ENCODE data around the gene CRY2.

CRY2 gene

GRCh38 chr11:45879803-45880686 lies 32.8 kb downstream of the CRY2 start:
- DNase-seq (ENCODE audit: low spot score) = no peak

DNA sequence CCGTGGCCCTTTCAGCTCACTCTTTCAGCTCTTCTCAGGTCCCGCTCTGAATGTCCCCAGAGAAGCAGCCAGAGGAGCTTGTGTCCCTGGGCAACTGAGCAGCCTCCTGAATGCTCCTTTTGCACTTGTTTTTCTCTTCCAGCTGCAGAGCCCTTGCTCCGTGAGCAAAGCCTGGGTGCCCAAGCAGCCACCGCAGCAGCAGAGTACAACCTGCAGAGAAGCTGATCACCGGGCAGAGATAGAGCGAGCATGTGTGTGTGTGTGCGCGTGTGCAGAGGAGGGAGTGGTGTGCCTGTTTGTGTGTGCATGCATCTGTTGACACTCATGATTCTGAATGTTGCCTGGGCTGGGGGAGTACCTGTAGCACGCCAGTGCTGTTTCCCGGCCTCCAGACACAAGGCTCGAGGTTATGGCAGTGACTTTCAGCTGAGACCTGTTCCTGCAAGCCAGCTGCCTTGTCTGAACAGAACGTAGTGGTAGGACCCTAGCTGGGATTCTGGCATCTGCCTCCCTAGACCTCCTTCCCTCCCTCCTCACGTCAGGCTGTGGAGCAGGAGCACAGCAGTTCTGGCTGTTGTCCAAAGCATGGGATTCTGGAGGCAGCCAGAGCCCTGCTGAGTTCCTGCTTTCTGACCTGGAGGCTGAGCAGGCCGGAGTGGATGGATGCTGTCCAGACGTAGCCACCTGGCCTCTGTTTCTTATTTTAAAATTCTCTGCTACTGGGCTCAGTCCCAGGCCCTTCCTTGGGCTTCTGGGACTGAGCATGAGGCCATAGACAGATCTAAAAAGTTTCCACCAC lies 33.7 kb downstream of the CRY2 start:
- no peak for DNase-seq (ENCODE audit: low spot score)

DNA sequence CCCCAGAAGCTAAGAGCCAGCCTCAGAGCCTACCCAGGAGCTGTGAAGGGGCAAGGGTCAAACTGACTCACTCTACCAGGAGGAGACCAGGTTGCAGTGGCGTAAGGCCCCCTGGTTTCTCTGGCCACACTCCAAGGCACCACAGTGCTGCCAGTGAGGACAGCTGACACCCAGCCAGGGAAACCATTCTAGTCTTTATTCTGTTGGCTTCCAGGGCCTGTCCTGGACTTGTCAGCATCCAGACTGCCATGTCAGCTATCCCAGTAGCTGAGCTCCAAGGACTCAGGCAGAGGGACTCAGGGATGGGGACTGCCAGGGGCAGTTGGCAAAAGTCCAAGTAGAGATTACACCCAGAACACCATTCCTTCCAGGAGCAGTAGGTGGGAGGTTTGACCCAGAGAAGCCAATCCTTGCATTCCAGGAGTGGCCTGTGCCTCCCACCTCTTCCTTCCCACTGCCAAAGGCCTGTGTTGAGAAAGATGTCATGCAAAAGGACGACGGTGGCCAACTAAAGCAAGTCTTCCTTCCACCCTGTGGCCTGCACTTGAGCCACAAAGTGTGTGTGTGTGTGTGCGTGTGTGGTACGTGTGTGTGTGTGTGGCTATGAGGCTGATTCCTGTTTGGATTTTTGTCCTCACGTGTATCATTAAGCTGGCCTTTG lies 34.6 kb downstream of the CRY2 start:
- no peak for DNase-seq (ENCODE audit: low spot score)

DNA sequence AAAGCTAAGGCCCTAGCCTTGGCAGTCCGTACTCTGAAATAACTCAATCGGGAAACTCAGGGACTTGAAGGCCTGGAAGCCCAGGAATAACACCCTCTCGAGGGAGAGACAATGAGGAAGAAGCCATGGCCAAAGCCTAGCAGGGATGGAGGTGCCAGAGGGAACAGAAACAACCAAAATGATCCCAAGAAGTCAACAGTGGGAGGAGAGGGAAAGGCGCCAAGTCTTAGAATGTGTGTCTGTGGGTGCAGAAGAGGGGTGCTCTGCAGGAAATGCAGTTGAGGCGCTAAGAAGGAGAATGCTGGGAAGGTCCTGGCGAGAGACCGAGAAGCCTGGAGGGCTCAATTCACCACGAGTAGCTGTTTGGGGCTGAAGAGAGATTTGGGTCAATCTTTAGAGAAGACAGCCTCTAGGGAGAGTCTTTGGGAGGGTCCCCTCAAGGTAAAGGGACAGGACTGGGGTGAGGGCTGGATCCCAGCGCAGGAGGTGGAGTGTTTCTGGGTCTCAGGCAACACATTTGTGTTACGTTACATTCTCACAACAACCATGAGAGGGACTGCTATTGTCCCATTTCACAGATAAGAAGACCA lies 37.4 kb downstream of the CRY2 start:
- DNase-seq (ENCODE audit: low spot score) = no peak

DNA sequence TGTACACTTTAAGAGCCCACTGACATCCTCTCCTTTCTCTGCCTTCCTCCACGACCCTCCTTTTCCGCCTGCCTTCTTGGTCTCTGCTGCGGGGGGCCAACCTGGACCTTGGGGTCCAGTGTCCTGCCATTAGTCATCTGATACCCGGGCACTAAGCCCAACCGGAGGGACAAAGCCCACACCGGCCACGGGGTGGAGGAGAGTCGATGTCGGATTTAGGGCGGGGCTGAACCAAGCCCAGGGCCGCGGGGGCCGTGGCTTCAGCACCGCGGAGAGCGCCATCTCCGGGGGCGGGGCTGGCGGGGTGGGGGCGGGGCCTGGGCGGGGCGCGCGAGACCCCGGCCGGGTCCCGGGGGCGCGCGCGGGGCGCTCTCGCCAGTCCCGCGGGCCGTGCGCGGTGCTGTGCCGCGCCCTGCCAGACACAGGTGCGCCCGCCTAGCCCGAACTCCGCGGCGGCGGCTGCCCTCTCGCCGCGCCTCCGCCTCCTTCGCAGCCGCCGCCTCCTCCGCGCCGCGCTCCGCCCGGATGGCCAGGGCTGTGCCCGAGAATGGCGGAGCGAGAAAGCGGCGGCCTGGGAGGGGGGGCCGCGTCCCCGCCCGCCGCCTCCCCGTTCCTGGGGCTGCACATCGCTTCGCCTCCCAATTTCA lies 38.1 kb downstream of the CRY2 start, which contains the start of gene MAPK8IP1:
TSS of gene MAPK8IP1 (plus strand) at position 378 of the 647 bp plus-strand sequence. CDS start at position 548, 170 bp downstream.
- peak; percentile 31 for DNase-seq (ENCODE audit: low spot score)

- no peak for DNase-seq (ENCODE audit: low spot score)
These were observed 38.8 kb downstream of the CRY2 start for GRCh38 chr11:45885921-45886721.

GRCh38 chr11:45886816-45887520 lies 39.7 kb downstream of the CRY2 start:
- no peak for DNase-seq (ENCODE audit: low spot score)

- no peak for DNase-seq (ENCODE audit: low spot score)
These were observed 40.3 kb downstream of the CRY2 start for GRCh38 chr11:45887587-45887986.

- DNase-seq (ENCODE audit: low spot score) = no peak
These were observed 42.3 kb downstream of the CRY2 start for GRCh38 chr11:45889555-45889954.

DNA sequence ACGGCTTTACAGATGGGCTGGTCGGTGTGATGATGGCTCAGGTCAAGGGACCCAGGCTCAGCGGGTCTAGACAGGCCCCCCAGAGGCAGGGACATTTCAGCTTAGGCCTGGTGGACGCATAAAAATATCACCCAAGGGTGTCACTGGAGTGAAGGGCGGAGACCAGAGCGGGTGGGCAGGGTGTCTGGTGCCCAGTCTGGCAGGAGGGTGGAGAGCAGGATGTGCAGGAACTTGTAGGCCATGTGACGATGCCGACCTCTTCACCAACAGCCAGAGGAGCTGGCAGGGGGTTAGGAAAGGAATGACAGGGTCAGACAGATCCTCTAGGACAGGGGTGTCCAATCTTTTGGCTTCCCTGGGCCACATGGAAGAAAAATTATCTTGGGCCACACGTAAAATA lies 42.7 kb downstream of the CRY2 start:
- no peak for DNase-seq (ENCODE audit: low spot score)

DNA sequence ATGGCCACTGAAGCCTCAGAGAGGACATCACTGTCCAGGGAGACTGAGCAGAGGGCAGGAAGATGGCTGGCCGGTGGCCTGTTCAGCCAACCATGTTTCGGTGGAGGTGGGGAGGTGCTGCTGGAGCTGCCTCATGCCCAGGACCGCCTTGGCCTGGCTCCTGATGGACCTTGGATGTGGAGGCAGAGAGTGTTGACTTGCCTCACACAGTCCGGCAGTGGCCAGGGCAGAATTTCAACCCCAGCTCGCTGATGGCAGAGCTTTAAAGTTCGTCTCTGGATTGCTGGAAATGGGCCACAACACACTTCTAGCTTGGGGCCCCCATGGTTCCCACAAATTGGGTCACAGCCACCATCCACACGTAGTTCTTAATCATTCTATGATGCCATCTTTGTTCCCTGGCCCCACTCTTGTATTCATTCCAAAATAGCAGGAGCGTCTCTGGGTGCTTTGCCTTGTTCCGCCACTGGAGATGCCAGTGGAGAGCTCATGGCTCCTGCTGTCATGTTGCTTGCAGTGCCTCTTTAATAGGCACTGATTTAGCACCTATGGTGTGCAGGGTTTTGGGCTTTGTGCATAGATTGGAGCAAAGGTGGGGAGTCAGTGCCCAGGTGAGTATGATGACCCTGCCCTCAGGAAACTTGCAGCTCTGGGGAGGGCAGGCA lies 43.7 kb downstream of the CRY2 start:
- DNase-seq (ENCODE audit: low spot score) = no peak

DNA sequence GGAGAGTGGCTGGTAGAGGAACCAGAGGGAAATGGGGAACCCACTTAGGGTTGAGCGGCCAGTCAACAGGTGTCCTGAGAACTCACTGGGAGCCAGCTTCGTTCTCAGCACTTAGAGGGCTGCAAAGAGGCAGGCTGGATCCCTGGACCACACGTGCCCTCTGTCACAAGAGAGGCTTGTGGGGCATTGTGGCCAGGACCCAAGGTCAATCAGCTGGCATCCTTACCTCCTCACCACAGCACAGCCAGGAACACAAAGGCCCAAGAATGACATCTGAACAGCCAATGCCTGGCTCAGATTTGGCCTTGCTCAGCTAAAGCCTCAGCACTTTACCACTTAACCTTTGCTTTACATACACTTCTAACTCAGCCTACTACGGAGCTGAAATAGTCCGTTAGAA lies 45.6 kb downstream of the CRY2 start:
- DNase-seq (ENCODE audit: low spot score) = no peak

GRCh38 chr11:45894555-45895247 lies 47.4 kb downstream of the CRY2 start:
- DNase-seq (ENCODE audit: low spot score) = no peak

- no peak for DNase-seq (ENCODE audit: low spot score)
These were observed 48.4 kb downstream of the CRY2 start for GRCh38 chr11:45895553-45896259.

- DNase-seq (ENCODE audit: low spot score) = no peak
These were observed 49.2 kb downstream of the CRY2 start for GRCh38 chr11:45896422-45896984.

DNA sequence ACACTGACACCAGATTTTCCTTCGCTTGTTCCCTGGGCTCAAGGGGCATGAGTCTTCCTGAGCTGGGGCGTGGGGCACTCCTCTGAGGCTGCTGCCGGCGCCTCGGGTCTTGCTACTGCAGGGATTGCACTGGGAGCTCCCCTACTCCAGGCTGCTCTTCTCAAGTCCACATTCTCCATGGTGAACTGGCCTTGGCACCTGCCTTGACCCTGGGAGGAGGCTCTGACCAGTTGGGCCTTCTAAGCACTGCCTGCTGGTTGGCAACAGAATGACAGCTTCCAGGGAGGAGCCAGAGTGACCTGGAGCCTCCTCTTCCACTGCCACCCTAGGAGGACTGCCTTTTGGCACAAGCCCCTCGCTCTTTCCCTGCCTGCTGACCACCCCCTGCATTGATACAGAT lies 50.3 kb downstream of the CRY2 start:
- no peak for DNase-seq (ENCODE audit: low spot score)

DNA sequence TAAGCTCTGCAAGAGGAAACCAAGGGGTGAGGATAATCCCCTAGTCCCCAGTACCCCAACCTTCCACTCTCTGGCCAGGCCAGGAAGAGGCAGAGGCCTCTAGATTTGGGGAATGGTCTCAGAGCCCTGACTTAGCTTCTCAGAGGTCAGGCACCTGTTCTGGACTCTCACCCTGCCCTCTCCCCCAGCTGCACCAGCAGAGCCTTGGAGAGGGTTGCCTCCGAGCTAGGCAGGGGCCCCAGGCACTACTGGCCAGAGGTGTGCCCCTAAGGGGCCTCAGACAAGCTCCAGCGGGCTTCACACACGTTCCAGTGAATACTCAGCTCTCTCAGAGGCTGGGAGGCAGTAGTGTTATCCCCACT lies 51.8 kb downstream of the CRY2 start:
- DNase-seq (ENCODE audit: low spot score) = no peak

All from CD4-positive, alpha-beta T cell treated with Interleukin-6 at 100 ng/mL for 8 hours (primary cell).